Mucosa of descending colon (tissue), 3 donors: Measurements from ENCODE around the gene NT5DC1. TPM values are rescaled to one million over a fixed set of nuclear protein-coding genes. Genes with fewer than 3 reads are reported as not detected.

ENCODE experiments used
- ATAC-seq: fragments of 200-7000 bp; cut with Tn5 transposase; one replicate; pipeline ENCODE4 v1.9.1; 2020; ENCODE audit warnings: mild to moderate bottlenecking, moderate library complexity
- DNase-seq, 3 donors: peaks; one replicate each; pipeline ENCODE4 v3.0.0-alpha.2; 2020
- H3K36me3 ChIP-seq: fragments of 200-600 bp; one replicate; pipeline ENCODE4 v1.8.0; 2021; ENCODE audit warnings: low read depth, mild to moderate bottlenecking
- H3K4me1 ChIP-seq: fragments of 200-600 bp; one replicate; pipeline ENCODE4 v1.8.0; 2021; ENCODE audit warnings: low read depth, mild to moderate bottlenecking
- H3K4me3 ChIP-seq: fragments of 200-600 bp; one replicate; pipeline ENCODE4 v1.8.0; 2021; ENCODE audit warnings: mild to moderate bottlenecking
- H3K9me3 ChIP-seq: fragments of 200-600 bp; one replicate; pipeline ENCODE4 v1.8.0; 2021; ENCODE audit warnings: mild to moderate bottlenecking
- CTCF ChIP-seq: fragments of 200-600 bp; IDR thresholded peaks from one replicate; pipeline ENCODE4 v1.8.0; 2022; ENCODE audit warnings: antibody characterized with exemption, mild to moderate bottlenecking
- intact Hi-C, 2 donors: fragments of 100-400 bp; cut with DNase I in 1 of 2; cut with micrococcal nuclease in 1 of 2; formaldehyde crosslinking; loops; one replicate each; pipeline versions ENCODE4 v1.11.0 to v1.11.1; 2022; cut with DNase I, micrococcal nuclease
- total RNA-seq, 3 donors: library from RNA; stranded (reverse); fragmentation: NEBNext Ultra II Directional in 2 of 3; extraction: Animal tissue kit (Norgen Biotek cat#: 25700) in 2 of 3; gene quantifications; one replicate each; pipeline versions ENCODE4 v1.2.1 to v1.2.4, GENCODE V29; 2021 to 2023
- donor health status: DM: no; HTN: no; CAD: no; lungs with moderate emphysema.
- donor health status: DM: no; HTN: no; CAD: no.
- donor health status: DM: no; HTN: yes; CAD: no.

Gene NT5DC1
- total RNA-seq, 3 donors from 2014 or later, result 32.6 to 49.6 (median 43.2) TPM

GRCh38 chr6:116102873-116103272 is 2.2 kb downstream of the NT5DC1 start:
- H3K4me3 ChIP-seq, result no peak overlapping the region
- H3K9me3 ChIP-seq, result no peaks in the 10 kb centered on the region
- DNase-seq (no peak), ATAC-seq (no peak)
- no peaks in the 10 kb centered on the region for H3K36me3 ChIP-seq
- peaks cover 25% of the 10 kb centered on the region for H3K4me1 ChIP-seq
- intact Hi-C loops, result no loop called here
- no peak for TF ChIP-seq CTCF

- H3K4me3 ChIP-seq, result no peak overlapping the region
- ATAC-seq (no peak), DNase-seq (no peak)
- H3K4me1 ChIP-seq, result peaks cover 25% of the 10 kb centered on the region
- intact Hi-C loops, result no loop called here
- H3K36me3 ChIP-seq, result no peaks in the 10 kb centered on the region
- TF ChIP-seq CTCF, result no peak
- no peaks in the 10 kb centered on the region for H3K9me3 ChIP-seq
Observed at GRCh38 chr6:116104636-116105035, 4.0 kb downstream of the NT5DC1 start.

- TF ChIP-seq CTCF, result no peak
- no peak overlapping the region for H3K4me3 ChIP-seq
- no peaks in the 10 kb centered on the region for H3K36me3 ChIP-seq
- DNase-seq, result no peak
- H3K9me3 ChIP-seq, result no peaks in the 10 kb centered on the region
- H3K4me1 ChIP-seq, result peaks cover 19% of the 10 kb centered on the region
- intact Hi-C loops, result no loop called here
- ATAC-seq, result no peak
Observed at GRCh38 chr6:116105247-116105646, 4.6 kb downstream of the NT5DC1 start.

- DNase-seq (no peak), ATAC-seq (no peak)
- no peaks in the 10 kb centered on the region for H3K36me3 ChIP-seq
- no peaks in the 10 kb centered on the region for H3K9me3 ChIP-seq
- TF ChIP-seq CTCF, result no peak
- intact Hi-C loops, result no loop called here
- H3K4me1 ChIP-seq, result peaks cover 18% of the 10 kb centered on the region
- H3K4me3 ChIP-seq, result no peak overlapping the region
Observed at GRCh38 chr6:116106146-116106545, 5.5 kb downstream of the NT5DC1 start.

DNA sequence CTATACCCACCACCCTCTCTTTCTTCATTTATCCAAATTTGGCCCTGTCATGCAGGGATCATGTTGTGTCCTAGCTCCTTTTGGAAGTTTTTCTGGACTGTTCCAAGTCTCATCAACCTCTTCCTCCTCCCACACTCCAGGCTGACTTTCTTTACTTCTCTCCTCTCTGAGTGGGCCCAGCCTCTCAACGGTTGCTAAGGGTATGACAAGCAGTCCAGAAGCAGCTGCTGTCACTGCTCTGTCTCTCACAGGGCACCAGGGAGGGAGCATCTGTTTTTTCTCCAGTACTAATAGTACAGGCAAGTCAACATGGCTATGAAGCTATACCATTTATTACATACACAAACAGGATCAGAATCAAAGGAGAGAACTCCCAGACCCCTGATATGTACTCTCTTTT is 8.2 kb downstream of the NT5DC1 start:
- intact Hi-C loops, result no loop called here
- no peak overlapping the region for H3K4me3 ChIP-seq
- H3K36me3 ChIP-seq, result no peaks in the 10 kb centered on the region
- DNase-seq (no peak), ATAC-seq (no peak)
- no peak for TF ChIP-seq CTCF
- peaks cover 11% of the 10 kb centered on the region for H3K4me1 ChIP-seq
- no peaks in the 10 kb centered on the region for H3K9me3 ChIP-seq
